Fibroblast of upper back skin (primary cell): ENCODE results near the gene ZBTB21.

Source experiments
- DNase-seq: peaks from one replicate; pipeline ENCODE4 v3.0.0-alpha.2; 2013

Gene ZBTB21

GRCh38 chr21:41987310-41987709 lies 22.9 kb downstream of the ZBTB21 start:
- DNase-seq = no peak

GRCh38 chr21:41985662-41986416 lies 24.3 kb downstream of the ZBTB21 start:
- DNase-seq = no peak

- no peak for DNase-seq
Observed at GRCh38 chr21:41983229-41983628, 26.9 kb downstream of the ZBTB21 start.

- DNase-seq = no peak
Observed at GRCh38 chr21:41980561-41980960, 29.6 kb downstream of the ZBTB21 start.

GRCh38 chr21:41979751-41980369 lies 30.3 kb downstream of the ZBTB21 start:
- DNase-seq = no peak

- no peak for DNase-seq
Observed at GRCh38 chr21:41979335-41979734, 30.8 kb downstream of the ZBTB21 start.

GRCh38 chr21:41977034-41977950 lies 32.9 kb downstream of the ZBTB21 start:
- no peak for DNase-seq

GRCh38 chr21:41976611-41977010 lies 33.5 kb downstream of the ZBTB21 start:
- DNase-seq = no peak

- no peak for DNase-seq
Observed at GRCh38 chr21:41975391-41976272, 34.5 kb downstream of the ZBTB21 start.

GRCh38 chr21:41974752-41975053 lies 35.5 kb downstream of the ZBTB21 start:
- no peak for DNase-seq

GRCh38 chr21:41973861-41974751 lies 36.1 kb downstream of the ZBTB21 start:
- no peak for DNase-seq

GRCh38 chr21:41973427-41973831 lies 36.7 kb downstream of the ZBTB21 start:
- DNase-seq = no peak

GRCh38 chr21:41972511-41973205 lies 37.5 kb downstream of the ZBTB21 start:
- DNase-seq = no peak

- no peak for DNase-seq
Observed at GRCh38 chr21:41971891-41972290, 38.3 kb downstream of the ZBTB21 start.

- no peak for DNase-seq
Observed at GRCh38 chr21:41970751-41971653, 39.2 kb downstream of the ZBTB21 start.

GRCh38 chr21:41970106-41970391 lies 40.1 kb downstream of the ZBTB21 start:
- no peak for DNase-seq

- no peak for DNase-seq
Observed at GRCh38 chr21:41967708-41968107, 42.5 kb downstream of the ZBTB21 start.

- no peak for DNase-seq
Observed at GRCh38 chr21:41966872-41967621, 43.1 kb downstream of the ZBTB21 start.
